Activated CD8-positive, alpha-beta memory T cell treated with anti-CD3 and anti-CD28 coated beads, Interleukin-2, amount 10 ng/mL, durations not matched to agents 7 days and 5 days (primary cell): ENCODE measurements around the gene CPED1. TPM values are rescaled to one million over a fixed set of nuclear protein-coding genes. Genes with fewer than 3 reads are reported as not detected.
"Not testable (repeated sequence)": the region's sequence is repeated elsewhere in the genome, so short reads cannot be mapped to it uniquely, and the experiment has no call there.

Experiments used
- ATAC-seq: fragments of 150-1000 bp; cut with Tn5 transposase; one replicate; pipeline ENCODE4 v1.10.0; 2021; ENCODE audit warnings: moderate library complexity
- CTCF ChIA-PET: fragments of 350-600 bp; sonication (Branson Sonifier 250); formaldehyde crosslinking; loops from one replicate; lab custom pipeline; 2021; ENCODE audit warnings: antibody characterized with exemption; lab: Charles Lee
- DNase-seq: peaks from one replicate; pipeline ENCODE4 v3.0.0-alpha.2; 2020
- H3K27ac Mint-ChIP-seq: one replicate; pipeline ENCODE4 v1.8.0; 2021; ENCODE audit warnings: mild to moderate bottlenecking, mixed read lengths
- H3K27me3 Mint-ChIP-seq: one replicate; pipeline ENCODE4 v1.8.0; 2021; ENCODE audit warnings: mixed read lengths
- H3K36me3 Mint-ChIP-seq: one replicate; pipeline ENCODE4 v1.8.0; 2021; ENCODE audit warnings: mild to moderate bottlenecking, mixed read lengths
- H3K4me1 Mint-ChIP-seq: one replicate; pipeline ENCODE4 v1.8.0; 2021; ENCODE audit warnings: mixed read lengths
- H3K4me3 Mint-ChIP-seq: one replicate; pipeline ENCODE4 v1.8.0; 2021; ENCODE audit warnings: mild to moderate bottlenecking, moderate library complexity, mixed read lengths
- H3K9me3 Mint-ChIP-seq: one replicate; pipeline ENCODE4 v1.8.0; 2022; ENCODE audit warnings: low read depth, mixed read lengths
- total RNA-seq, 2 experiments: library from RNA; stranded (reverse); gene quantifications; one replicate each; pipeline ENCODE4 v1.2.3, GENCODE V29; 2021

The CPED1 gene
- total RNA-seq, 2 experiments from 2014 or later = 0.16 TPM; not detected in 1

DNA sequence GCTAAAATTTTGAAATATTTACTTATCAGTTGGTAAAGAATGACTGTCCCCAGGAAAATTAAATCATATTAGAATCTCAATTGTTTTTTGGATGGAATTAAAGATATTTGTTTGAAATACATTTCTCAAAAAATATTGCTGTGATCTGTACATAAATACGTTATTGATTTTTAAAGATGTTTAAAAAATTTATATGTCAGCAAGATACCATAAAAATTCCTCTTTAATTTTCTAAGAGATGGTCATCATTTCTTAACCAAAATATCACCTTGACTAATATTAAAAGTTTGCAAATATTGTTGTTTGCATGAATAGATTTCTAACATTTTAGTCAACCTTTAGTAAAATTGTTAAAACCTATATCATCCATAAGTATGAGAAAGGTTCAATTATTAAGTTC lies 192.8 kb downstream of the CPED1 start:
- H3K9me3 Mint-ChIP-seq = no peaks in the 10 kb centered on the region
- H3K4me1 Mint-ChIP-seq = peaks cover 7% of the 10 kb centered on the region
- CTCF ChIA-PET = no interaction called here
- ATAC-seq = no peak
- H3K36me3 Mint-ChIP-seq = no peaks in the 10 kb centered on the region
- DNase-seq = no peak
- peaks cover 9% of the 10 kb centered on the region for H3K27me3 Mint-ChIP-seq
- no peak overlapping the region for H3K4me3 Mint-ChIP-seq
- no peak overlapping the region for H3K27ac Mint-ChIP-seq

DNA sequence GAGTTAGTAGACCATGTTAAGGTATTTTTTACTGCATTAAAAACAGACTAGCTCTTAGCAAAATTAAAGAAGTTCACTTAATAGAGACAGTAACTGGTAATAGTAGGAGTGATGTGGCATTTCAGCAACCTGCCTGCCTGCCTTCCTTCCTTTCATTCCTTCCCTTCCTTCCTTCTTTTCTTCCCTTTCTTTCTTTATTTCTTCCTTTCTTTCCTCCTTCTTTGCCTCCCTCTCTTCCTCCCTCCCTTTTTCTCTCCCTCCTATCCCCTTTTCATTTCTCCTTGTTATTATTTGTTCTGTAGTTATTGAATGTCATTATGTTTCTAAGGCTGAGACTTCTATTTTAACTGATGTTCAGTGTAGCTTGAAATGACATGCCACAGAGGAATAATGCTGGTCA lies 193.8 kb downstream of the CPED1 start:
- CTCF ChIA-PET = no interaction called here

GRCh38 chr7:121182902-121183301 lies 194.4 kb downstream of the CPED1 start:
- ATAC-seq = no peak
- no peak overlapping the region for H3K27ac Mint-ChIP-seq
- H3K4me1 Mint-ChIP-seq = peaks cover 10% of the 10 kb centered on the region
- no peaks in the 10 kb centered on the region for H3K9me3 Mint-ChIP-seq
- H3K36me3 Mint-ChIP-seq = no peaks in the 10 kb centered on the region
- H3K4me3 Mint-ChIP-seq = no peak overlapping the region
- CTCF ChIA-PET = interaction anchor here (1.3 kb wide), 1 partner anchor 185 kb away, joined by 3 read pairs; no protein-coding TSS in a partner anchor
- peaks cover 6% of the 10 kb centered on the region for H3K27me3 Mint-ChIP-seq
- no peak for DNase-seq

More for the DNA sequence above, 193.8 kb downstream of the CPED1 start:
- H3K4me1 Mint-ChIP-seq = peaks cover 9% of the 10 kb centered on the region
- no peak overlapping the region for H3K27ac Mint-ChIP-seq
- peaks cover 6% of the 10 kb centered on the region for H3K27me3 Mint-ChIP-seq
- no peak for DNase-seq
- no peaks in the 10 kb centered on the region for H3K9me3 Mint-ChIP-seq
- no peak for ATAC-seq
- H3K36me3 Mint-ChIP-seq = no peaks in the 10 kb centered on the region
- no peak overlapping the region for H3K4me3 Mint-ChIP-seq

GRCh38 chr7:121183883-121184282 lies 195.4 kb downstream of the CPED1 start:
- H3K4me3 Mint-ChIP-seq, DNase-seq, ATAC-seq, H3K9me3 Mint-ChIP-seq, H3K36me3 Mint-ChIP-seq, H3K27ac Mint-ChIP-seq, H3K4me1 Mint-ChIP-seq, H3K27me3 Mint-ChIP-seq: not testable (repeated sequence)
- CTCF ChIA-PET = interaction anchor here (1.3 kb wide), 1 partner anchor 184 kb away, joined by 3 read pairs; no protein-coding TSS in a partner anchor

- no peak overlapping the region for H3K4me3 Mint-ChIP-seq
- DNase-seq (no peak), ATAC-seq (no peak)
- CTCF ChIA-PET = no interaction called here
- H3K27me3 Mint-ChIP-seq = peaks cover 6% of the 10 kb centered on the region
- peaks cover 3% of the 10 kb centered on the region for H3K9me3 Mint-ChIP-seq
- no peak overlapping the region for H3K27ac Mint-ChIP-seq
- H3K36me3 Mint-ChIP-seq = peaks cover 3% of the 10 kb centered on the region
- peaks cover 3% of the 10 kb centered on the region for H3K4me1 Mint-ChIP-seq
Observed at GRCh38 chr7:121186746-121187145, 198.2 kb downstream of the CPED1 start.

GRCh38 chr7:121187222-121187621 lies 198.7 kb downstream of the CPED1 start:
- Mint-ChIP-seq H3K36me3 (peaks cover 3% of the 10 kb centered on the region), H3K27ac (no peak overlapping the region), H3K4me1 (peaks cover 3% of the 10 kb centered on the region), H3K4me3 (no peak overlapping the region), H3K27me3 (peaks cover 6% of the 10 kb centered on the region), H3K9me3 (peaks cover 3% of the 10 kb centered on the region)
- ATAC-seq = no peak
- DNase-seq = no peak
- CTCF ChIA-PET = no interaction called here

GRCh38 chr7:121187676-121188075 lies 199.2 kb downstream of the CPED1 start:
- peaks cover 3% of the 10 kb centered on the region for H3K36me3 Mint-ChIP-seq
- no peak for DNase-seq
- peaks cover 3% of the 10 kb centered on the region for H3K9me3 Mint-ChIP-seq
- ATAC-seq = no peak
- H3K27me3 Mint-ChIP-seq = peaks cover 4% of the 10 kb centered on the region
- CTCF ChIA-PET = no interaction called here
- no peak overlapping the region for H3K27ac Mint-ChIP-seq
- peaks cover 3% of the 10 kb centered on the region for H3K4me1 Mint-ChIP-seq
- no peak overlapping the region for H3K4me3 Mint-ChIP-seq

- Mint-ChIP-seq H3K9me3 (peaks cover 3% of the 10 kb centered on the region), H3K4me1 (no peaks in the 10 kb centered on the region), H3K4me3 (no peak overlapping the region), H3K27ac (no peak overlapping the region), H3K27me3 (no peaks in the 10 kb centered on the region), H3K36me3 (peaks cover 3% of the 10 kb centered on the region)
- CTCF ChIA-PET = no interaction called here
- DNase-seq = no peak
- ATAC-seq = no peak
Observed at GRCh38 chr7:121192834-121193233, 204.3 kb downstream of the CPED1 start.

DNA sequence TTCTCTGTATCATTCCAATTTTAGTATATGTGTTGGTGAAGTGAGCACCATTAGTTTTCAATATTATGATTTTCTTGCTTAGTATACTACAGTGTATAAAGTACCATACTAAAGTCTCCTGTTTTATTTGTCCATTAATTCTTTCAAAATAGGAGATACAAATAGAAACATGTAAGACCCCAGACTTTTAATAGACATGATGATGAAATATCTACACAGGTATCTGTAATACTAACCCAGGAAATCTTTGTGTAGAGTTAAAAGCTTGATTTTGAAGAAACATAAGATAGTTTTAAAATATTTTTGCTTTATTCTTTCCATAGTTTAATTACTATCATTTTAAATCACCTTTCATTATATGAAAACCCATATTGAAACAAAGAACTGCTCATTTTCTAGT lies 206.5 kb downstream of the CPED1 start:
- H3K4me1 Mint-ChIP-seq = no peaks in the 10 kb centered on the region
- no peak overlapping the region for H3K4me3 Mint-ChIP-seq
- peaks cover 3% of the 10 kb centered on the region for H3K27me3 Mint-ChIP-seq
- no peaks in the 10 kb centered on the region for H3K36me3 Mint-ChIP-seq
- DNase-seq (no peak), ATAC-seq (no peak)
- H3K9me3 Mint-ChIP-seq = no peaks in the 10 kb centered on the region
- no peak overlapping the region for H3K27ac Mint-ChIP-seq
- CTCF ChIA-PET = no interaction called here

DNA sequence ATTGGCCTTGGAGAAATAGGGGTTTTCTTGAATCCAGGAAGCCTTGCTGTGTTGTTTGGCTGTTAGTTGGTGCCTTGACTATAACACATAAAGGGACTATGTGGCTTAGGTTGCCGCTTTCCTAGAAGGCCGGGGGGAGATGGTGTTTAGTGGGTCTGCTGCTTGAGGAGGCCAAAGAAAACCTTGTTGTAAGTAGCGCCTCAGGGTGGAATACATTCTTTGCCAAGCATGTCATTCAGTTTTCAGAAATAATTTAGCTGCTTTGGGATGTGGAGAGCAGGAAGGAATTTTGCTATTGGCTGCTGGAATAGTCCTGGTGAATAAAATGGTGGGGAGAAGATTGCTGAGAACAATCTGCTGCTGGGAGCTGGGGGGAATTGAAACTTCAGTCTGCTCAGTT lies 207.4 kb downstream of the CPED1 start:
- H3K4me1 Mint-ChIP-seq = no peaks in the 10 kb centered on the region
- no peaks in the 10 kb centered on the region for H3K9me3 Mint-ChIP-seq
- H3K27ac Mint-ChIP-seq = no peak overlapping the region
- DNase-seq (no peak), ATAC-seq (no peak)
- no peaks in the 10 kb centered on the region for H3K36me3 Mint-ChIP-seq
- H3K4me3 Mint-ChIP-seq = no peak overlapping the region
- CTCF ChIA-PET = no interaction called here
- H3K27me3 Mint-ChIP-seq = peaks cover 3% of the 10 kb centered on the region

- no peaks in the 10 kb centered on the region for H3K4me1 Mint-ChIP-seq
- H3K27me3 Mint-ChIP-seq = peaks cover 5% of the 10 kb centered on the region
- no peak for DNase-seq
- no peak for ATAC-seq
- no peak overlapping the region for H3K27ac Mint-ChIP-seq
- CTCF ChIA-PET = no interaction called here
- H3K36me3 Mint-ChIP-seq = no peaks in the 10 kb centered on the region
- H3K9me3 Mint-ChIP-seq = no peaks in the 10 kb centered on the region
- no peak overlapping the region for H3K4me3 Mint-ChIP-seq
Observed at GRCh38 chr7:121196286-121196685, 207.8 kb downstream of the CPED1 start.

DNA sequence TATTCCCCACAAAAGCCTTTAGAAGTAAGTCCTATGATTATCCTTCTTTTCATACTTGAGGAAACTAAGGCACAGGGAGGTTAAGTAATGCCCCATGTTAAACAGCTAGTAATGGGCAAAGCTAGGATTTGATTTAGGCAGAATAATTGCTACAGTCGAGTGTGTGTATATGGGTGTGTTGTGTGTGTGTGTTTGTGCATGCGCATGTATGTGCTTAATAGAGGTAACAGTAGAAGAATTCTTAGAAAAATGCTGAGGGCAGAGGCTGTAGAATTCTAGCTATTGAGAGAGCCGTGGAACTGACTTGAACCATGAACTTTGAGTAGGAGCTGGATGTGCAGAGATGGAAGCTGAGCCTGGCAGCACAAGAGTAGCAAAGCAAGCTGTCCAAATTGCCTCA lies 208.9 kb downstream of the CPED1 start:
- H3K4me3 Mint-ChIP-seq = no peak overlapping the region
- no peaks in the 10 kb centered on the region for H3K36me3 Mint-ChIP-seq
- no peaks in the 10 kb centered on the region for H3K4me1 Mint-ChIP-seq
- peaks cover 6% of the 10 kb centered on the region for H3K27me3 Mint-ChIP-seq
- no peak overlapping the region for H3K27ac Mint-ChIP-seq
- DNase-seq (no peak), ATAC-seq (no peak)
- CTCF ChIA-PET = no interaction called here
- no peaks in the 10 kb centered on the region for H3K9me3 Mint-ChIP-seq

- no peak overlapping the region for H3K4me3 Mint-ChIP-seq
Observed at GRCh38 chr7:121198502-121198901, 210.0 kb downstream of the CPED1 start.

DNA sequence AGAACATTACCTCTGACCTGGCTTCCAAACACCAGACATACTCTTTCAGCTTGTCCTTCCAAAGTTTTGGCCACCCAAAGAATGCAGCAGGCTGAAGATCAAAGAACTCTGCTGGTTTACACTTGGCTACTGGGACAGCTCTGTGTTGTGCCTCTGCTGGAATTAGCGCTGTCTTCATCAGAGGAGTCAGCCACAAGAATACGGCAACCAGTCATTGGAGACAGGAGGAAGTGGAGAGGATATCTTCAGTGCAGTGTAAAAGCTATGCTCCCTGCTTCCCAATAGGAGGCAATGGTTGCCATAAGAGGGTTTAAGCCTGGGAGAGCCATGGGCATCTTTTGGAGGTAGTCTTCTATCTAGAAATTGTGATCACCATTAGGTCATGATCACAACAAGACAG lies 213.6 kb downstream of the CPED1 start:
- H3K4me3 Mint-ChIP-seq = no peak overlapping the region
- DNase-seq = no peak

More at GRCh38 chr7:121198502-121198901, 210.0 kb downstream of the CPED1 start:
- CTCF ChIA-PET = no interaction called here
- ATAC-seq (no peak), DNase-seq (no peak)
- Mint-ChIP-seq H3K27ac (no peak overlapping the region), H3K27me3 (peaks cover 6% of the 10 kb centered on the region), H3K4me1 (no peaks in the 10 kb centered on the region), H3K36me3 (no peaks in the 10 kb centered on the region), H3K9me3 (no peaks in the 10 kb centered on the region)

DNA sequence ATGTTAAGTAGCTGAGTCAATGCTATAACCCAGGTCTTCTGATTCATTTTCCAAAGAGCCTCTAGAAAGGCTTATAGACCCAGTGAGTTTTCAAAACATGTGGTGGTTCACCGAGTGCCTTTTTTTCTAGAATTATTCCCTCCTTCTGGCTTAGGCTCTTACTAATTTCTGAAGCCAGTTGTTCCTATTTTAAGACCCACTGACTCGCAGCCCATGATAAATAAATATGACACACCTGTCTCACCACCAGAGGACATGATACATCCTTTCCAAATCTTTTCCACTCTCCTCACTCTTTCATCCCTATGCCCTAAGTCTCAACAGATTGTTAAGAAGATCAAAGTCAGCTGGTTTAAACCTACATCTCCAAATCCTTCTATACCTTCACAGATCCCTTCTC lies 214.3 kb downstream of the CPED1 start:
- H3K36me3 Mint-ChIP-seq = no peaks in the 10 kb centered on the region
- ATAC-seq (no peak), DNase-seq (no peak)
- CTCF ChIA-PET = no interaction called here
- no peaks in the 10 kb centered on the region for H3K4me1 Mint-ChIP-seq
- no peak overlapping the region for H3K4me3 Mint-ChIP-seq
- no peak overlapping the region for H3K27ac Mint-ChIP-seq
- H3K9me3 Mint-ChIP-seq = no peaks in the 10 kb centered on the region
- H3K27me3 Mint-ChIP-seq = peaks cover 9% of the 10 kb centered on the region

More for the DNA sequence above, 213.6 kb downstream of the CPED1 start:
- no peak for ATAC-seq
- Mint-ChIP-seq H3K9me3 (no peaks in the 10 kb centered on the region), H3K27ac (no peak overlapping the region), H3K36me3 (no peaks in the 10 kb centered on the region), H3K4me1 (no peaks in the 10 kb centered on the region), H3K27me3 (peaks cover 9% of the 10 kb centered on the region)
- CTCF ChIA-PET = no interaction called here
